Peyer's patch (tissue), 4 donors: ENCODE data around the gene GPR55. TPM values are rescaled to one million over a fixed set of nuclear protein-coding genes. Genes with fewer than 3 reads are reported as not detected.

Experiments
- DNase-seq, 3 donors: peaks; one replicate each; pipeline ENCODE4 v3.0.0-alpha.2; 2017 to 2019
- H3K27ac ChIP-seq, 4 donors: fragments of 200-600 bp; sonication (generic); one replicate each; pipeline ENCODE4 v1.5.1; 2016 to 2019
- H3K27me3 ChIP-seq, 2 donors: fragments of 200-600 bp; sonication (generic); one replicate each; pipeline ENCODE4 v1.5.1; 2019
- H3K36me3 ChIP-seq, 3 donors: fragments of 200-600 bp; sonication (generic); one replicate each; pipeline ENCODE4 v1.5.1; 2016 to 2019
- H3K4me1 ChIP-seq, 4 donors: fragments of 200-600 bp; sonication (generic); one replicate each; pipeline ENCODE4 v1.5.1; 2016 to 2019
- H3K4me3 ChIP-seq, 4 donors: fragments of 200-600 bp; sonication (generic); 1 replicate in 3 of 4; 2 replicates in 1 of 4; pipeline ENCODE4 v1.5.1; 2016 to 2019; ENCODE audit warnings: mild to moderate bottlenecking in 1 of 4
- H3K9me3 ChIP-seq, 4 donors: fragments of 200-600 bp; sonication (generic); one replicate each; pipeline ENCODE4 v1.5.1; 2016 to 2019; ENCODE audit warnings: mild to moderate bottlenecking in 1 of 4
- POLR2A ChIP-seq, 2 donors: fragments of 450-650 bp; IDR thresholded peaks; one replicate each; pipeline ENCODE4 v1.5.1; 2017; ENCODE audit warnings: antibody characterized with exemption in 2 of 2, mild to moderate bottlenecking in 2 of 2, moderate library complexity in 2 of 2
- total RNA-seq, 4 donors: library from RNA; depleted of rRNA; stranded (reverse); fragments of >200 nt; gene quantifications; one replicate each; pipeline ENCODE4 v1.1.0, GENCODE V29; 2016
- TF ChIP-seq, protein P1 (sequence below), 6 experiments: fragments of 450-650 bp in 4 of 6; fragments of 200-600 bp in 2 of 6; sonication (generic) in 1 of 6; IDR thresholded peaks; one replicate each; pipeline ENCODE4 v1.5.1; 2017 to 2019; ENCODE audit warnings: antibody characterized with exemption in 6 of 6, mild to moderate bottlenecking in 3 of 6, moderate library complexity in 1 of 6

The GPR55 gene
- total RNA-seq, 4 donors from 2014 or later = 1.0 to 4.7 (median 3.2) TPM

DNA sequence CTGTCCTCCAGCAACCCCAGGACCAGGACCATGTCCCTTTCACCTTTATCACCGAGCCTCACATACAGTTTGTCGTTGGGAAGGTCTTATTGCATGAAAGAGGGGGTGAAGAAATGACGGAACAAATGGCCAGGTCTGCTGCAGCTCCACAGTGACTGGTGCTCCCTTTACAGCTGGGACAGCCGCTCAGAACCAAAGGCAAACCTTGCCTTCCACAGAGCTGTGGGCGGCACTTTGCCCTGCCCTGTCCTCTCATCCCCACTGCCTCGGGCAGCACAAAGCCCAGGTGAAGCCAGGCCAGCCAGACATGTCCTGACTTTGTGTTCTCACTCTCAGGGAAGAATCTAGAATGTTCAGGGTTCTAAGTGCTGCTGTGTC lies 961 bp downstream of the GPR55 start:
- TF ChIP-seq, protein P1, sequence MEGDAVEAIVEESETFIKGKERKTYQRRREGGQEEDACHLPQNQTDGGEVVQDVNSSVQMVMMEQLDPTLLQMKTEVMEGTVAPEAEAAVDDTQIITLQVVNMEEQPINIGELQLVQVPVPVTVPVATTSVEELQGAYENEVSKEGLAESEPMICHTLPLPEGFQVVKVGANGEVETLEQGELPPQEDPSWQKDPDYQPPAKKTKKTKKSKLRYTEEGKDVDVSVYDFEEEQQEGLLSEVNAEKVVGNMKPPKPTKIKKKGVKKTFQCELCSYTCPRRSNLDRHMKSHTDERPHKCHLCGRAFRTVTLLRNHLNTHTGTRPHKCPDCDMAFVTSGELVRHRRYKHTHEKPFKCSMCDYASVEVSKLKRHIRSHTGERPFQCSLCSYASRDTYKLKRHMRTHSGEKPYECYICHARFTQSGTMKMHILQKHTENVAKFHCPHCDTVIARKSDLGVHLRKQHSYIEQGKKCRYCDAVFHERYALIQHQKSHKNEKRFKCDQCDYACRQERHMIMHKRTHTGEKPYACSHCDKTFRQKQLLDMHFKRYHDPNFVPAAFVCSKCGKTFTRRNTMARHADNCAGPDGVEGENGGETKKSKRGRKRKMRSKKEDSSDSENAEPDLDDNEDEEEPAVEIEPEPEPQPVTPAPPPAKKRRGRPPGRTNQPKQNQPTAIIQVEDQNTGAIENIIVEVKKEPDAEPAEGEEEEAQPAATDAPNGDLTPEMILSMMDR (IDR thresholded peaks at IDR 0.05) = no peak
- TF ChIP-seq POLR2A (IDR thresholded peaks at IDR 0.05) = no peak
- H3K9me3 ChIP-seq = no peaks in the 10 kb centered on the region
- H3K27me3 ChIP-seq = no peaks in the 10 kb centered on the region
- H3K36me3 ChIP-seq = no peaks in the 10 kb centered on the region
- DNase-seq = peak in 1 of 3 donors; percentile 44
- peak overlapping the region in 2 of 4 donors; percentile 66 to 68 for H3K27ac ChIP-seq
- peak overlapping the region in 3 of 4 donors; percentile 37 to 46 (median 44) for H3K4me3 ChIP-seq
- H3K4me1 ChIP-seq = peaks cover 0 to 6% (median 0%) of the 10 kb centered on the region in 4 donors

DNA sequence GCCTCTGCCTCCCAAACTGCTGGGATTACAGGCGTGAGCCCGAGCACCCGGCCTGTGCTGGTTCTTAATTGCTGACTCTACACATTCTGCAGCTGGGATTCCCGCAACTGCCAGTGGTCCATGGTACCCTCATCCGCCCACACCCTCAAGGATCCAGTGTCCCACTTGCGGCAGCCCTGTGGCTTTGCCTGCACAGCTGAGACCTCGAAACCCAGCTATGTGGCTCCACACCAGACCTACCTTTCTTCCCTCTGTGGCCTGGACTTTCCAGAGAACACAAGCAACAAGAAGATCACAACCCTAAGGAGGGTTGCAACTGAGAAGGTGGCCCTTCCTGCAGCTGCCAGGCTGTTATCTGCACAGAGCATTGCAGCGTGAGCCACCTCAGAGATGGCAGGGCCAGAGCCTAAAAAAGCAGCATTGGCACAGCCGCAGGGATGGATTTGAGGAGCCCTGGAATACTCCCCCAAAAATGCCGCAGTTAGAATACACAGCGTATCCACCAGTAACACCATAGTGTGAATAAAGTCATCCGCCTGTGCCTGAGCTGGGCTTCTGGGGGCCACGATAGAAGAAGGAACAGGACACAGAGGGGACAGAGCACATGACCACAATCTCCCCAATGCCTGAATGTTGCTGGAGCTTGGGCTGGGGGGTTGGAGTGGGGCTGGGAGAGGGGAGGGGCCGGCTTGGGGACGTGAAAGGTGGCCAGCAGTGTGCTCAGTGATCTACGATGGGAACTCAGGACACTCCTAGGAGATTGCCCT lies 1.9 kb downstream of the GPR55 start:
- DNase-seq = peak in 2 of 3 donors; percentile 42 to 44
- peak overlapping the region in 2 of 4 donors; percentile 3 to 37 for H3K4me3 ChIP-seq
- peaks cover 0 to 6% (median 0%) of the 10 kb centered on the region in 4 donors for H3K4me1 ChIP-seq
- no peak for TF ChIP-seq POLR2A (IDR thresholded peaks at IDR 0.05)
- TF ChIP-seq, protein P1 (IDR thresholded peaks at IDR 0.05) = no peak
- peak overlapping the region in 1 of 4 donors; percentile 68 for H3K27ac ChIP-seq
- no peaks in the 10 kb centered on the region for H3K36me3 ChIP-seq
- H3K27me3 ChIP-seq = no peaks in the 10 kb centered on the region
- H3K9me3 ChIP-seq = no peaks in the 10 kb centered on the region

DNA sequence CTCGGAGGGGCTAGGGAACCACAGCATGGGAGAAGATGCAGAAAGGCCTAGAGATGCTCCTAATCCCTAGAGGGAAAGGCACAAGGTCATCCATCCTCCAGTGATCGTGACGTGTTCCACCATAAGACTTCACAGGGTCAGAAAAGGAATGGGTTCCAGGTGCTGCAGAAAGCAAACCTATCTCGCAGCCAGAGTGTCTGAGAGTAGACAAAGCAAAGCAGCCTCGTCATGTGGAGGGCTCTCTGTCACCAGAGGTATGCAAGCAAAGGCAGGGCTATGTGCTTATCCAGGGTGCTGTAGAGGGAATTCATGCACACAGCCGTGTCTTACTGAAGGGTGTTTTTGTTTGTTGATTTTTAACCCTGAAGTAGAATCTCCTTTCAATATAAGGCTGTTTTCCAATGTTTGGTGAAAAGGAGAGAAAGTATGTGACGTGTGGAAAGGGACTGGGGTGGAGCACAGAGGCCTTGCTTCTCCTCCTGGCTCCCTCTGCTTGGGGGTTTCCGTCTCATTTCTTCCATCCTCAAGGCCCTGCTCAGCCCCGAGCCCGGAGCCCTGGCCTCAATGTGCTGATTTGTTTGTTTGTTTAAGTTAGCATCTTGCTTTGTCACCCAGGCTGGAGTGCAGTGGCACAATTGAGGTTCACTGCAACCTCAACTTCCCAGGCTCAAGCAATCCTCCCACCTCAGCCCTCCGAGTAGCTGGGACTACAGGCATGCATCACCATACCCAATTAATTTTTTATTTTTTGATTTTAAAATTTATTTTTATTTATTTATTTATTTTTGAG lies 3.0 kb downstream of the GPR55 start:
- DNase-seq = peak in 2 of 3 donors; percentile 28 to 47
- Histone ChIP-seq H3K9me3 (no peaks in the 10 kb centered on the region), H3K27ac (peak overlapping the region in 1 of 4 donors; percentile 28), H3K4me1 (peaks cover 0 to 6% (median 0%) of the 10 kb centered on the region in 4 donors), H3K27me3 (no peaks in the 10 kb centered on the region), H3K4me3 (no peak overlapping the region), H3K36me3 (no peaks in the 10 kb centered on the region)
- TF ChIP-seq, protein P1 (IDR thresholded peaks at IDR 0.05) = no peak
- no peak for TF ChIP-seq POLR2A (IDR thresholded peaks at IDR 0.05)

DNA sequence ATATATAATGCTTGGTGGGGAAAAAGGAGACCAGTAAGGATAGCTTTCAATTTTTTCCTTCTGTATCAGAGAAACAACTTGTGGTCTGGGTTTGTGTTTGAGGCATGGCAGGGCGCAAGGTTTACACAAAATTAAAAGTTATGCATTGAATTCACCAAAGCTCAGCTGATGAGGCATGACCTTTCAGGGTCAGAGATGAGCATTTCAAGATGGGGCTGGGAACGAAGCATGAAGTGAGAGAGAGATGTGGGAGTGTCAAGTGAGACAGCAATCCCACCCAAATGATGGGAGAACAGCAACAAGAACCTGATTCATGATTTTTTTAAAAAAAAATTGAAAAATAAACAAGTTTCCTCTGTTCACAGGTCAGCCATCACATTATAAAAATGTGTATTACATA lies 4.9 kb downstream of the GPR55 start:
- peak in 1 of 3 donors; percentile 34 for DNase-seq
- no peaks in the 10 kb centered on the region for H3K36me3 ChIP-seq
- H3K27ac ChIP-seq = no peak overlapping the region
- H3K27me3 ChIP-seq = no peaks in the 10 kb centered on the region
- no peak for TF ChIP-seq POLR2A (IDR thresholded peaks at IDR 0.05)
- TF ChIP-seq, protein P1 (IDR thresholded peaks at IDR 0.05) = no peak
- H3K4me1 ChIP-seq = peaks cover 0 to 1% (median 0%) of the 10 kb centered on the region in 4 donors
- H3K4me3 ChIP-seq = no peak overlapping the region
- no peaks in the 10 kb centered on the region for H3K9me3 ChIP-seq

DNA sequence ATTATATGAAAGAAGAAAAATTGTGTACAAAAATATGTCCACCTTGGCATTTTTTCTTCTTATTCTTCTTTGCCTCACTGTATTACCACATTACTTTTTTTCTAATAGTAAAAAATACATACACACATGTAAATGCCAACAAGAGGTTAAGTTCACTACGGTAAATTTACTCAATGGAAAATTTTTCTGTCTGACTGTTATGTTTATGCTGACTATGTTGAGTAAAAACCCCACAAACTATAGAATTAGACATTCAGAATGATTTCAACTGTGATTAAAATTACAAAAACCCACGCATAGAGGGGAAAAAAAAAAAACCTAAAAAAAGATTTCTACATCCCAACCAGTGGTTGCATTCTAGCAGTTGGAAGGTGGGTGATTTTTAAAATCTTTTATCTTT lies 5.4 kb downstream of the GPR55 start:
- Histone ChIP-seq H3K4me3 (no peak overlapping the region), H3K27ac (no peak overlapping the region), H3K4me1 (no peaks in the 10 kb centered on the region), H3K9me3 (no peaks in the 10 kb centered on the region), H3K27me3 (no peaks in the 10 kb centered on the region), H3K36me3 (no peaks in the 10 kb centered on the region)
- DNase-seq = no peak
- TF ChIP-seq POLR2A (IDR thresholded peaks at IDR 0.05) = no peak
- TF ChIP-seq, protein P1 (IDR thresholded peaks at IDR 0.05) = no peak
